H1 (cell line): Measurements from ENCODE around the gene IL21.

Experiments
- BACH1 ChIP-seq: IDR thresholded peaks from 2 replicates; pipeline ENCODE4 v1.6.1; 2012; ENCODE audit warnings: low read length, improper control_type of control experiment
- CEBPB ChIP-seq: IDR thresholded peaks from 2 replicates; pipeline ENCODE4 v1.6.1; 2012; ENCODE audit warnings: low read depth, low read length
- EZH2 ChIP-seq: fragments of 200-600 bp; sonication (generic); IDR thresholded peaks from 2 replicates; pipeline ENCODE4 v1.7.1; 2012; ENCODE audit warnings: low read depth, mild to moderate bottlenecking, moderate library complexity, low read length, inconsistent platforms; ENCODE audit not compliant: severe bottlenecking
- HDAC2 ChIP-seq, 2 experiments: fragments of 300-600 bp in 1 of 2; sonication (generic) in 1 of 2; IDR thresholded peaks; 2 replicates each; pipeline ENCODE4 v1.6.1; 2011 to 2012; ENCODE audit warnings: low read depth in 2 of 2, low read length in 2 of 2, mild to moderate bottlenecking in 2 of 2, moderate library complexity in 2 of 2, borderline replicate concordance in 1 of 2, inconsistent platforms in 1 of 2
- JUND ChIP-seq: IDR thresholded peaks from 2 replicates; pipeline ENCODE4 v1.6.1; 2011; ENCODE audit warnings: mild to moderate bottlenecking, improper control_type of control experiment, low read length
- NRF1 ChIP-seq: IDR thresholded peaks from 2 replicates; pipeline ENCODE4 v1.6.1; 2011; ENCODE audit warnings: mild to moderate bottlenecking, low read depth, low read length, improper control_type of control experiment
- POLR2A ChIP-seq, 2 experiments: IDR thresholded peaks; 1 replicate in 1 of 2; 2 replicates in 1 of 2; pipeline ENCODE4 v1.6.1; 2011; ENCODE audit warnings: low read depth in 2 of 2, low read length in 2 of 2, mild to moderate bottlenecking in 2 of 2; ENCODE audit errors: control extremely low read depth in 1 of 2
- RAD21 ChIP-seq, 2 experiments: IDR thresholded peaks in 1 of 2; conservative IDR thresholded peaks in 1 of 2; 2 replicates each; pipeline ENCODE4 v1.6.1; 2011; ENCODE audit warnings: low read depth in 2 of 2, low read length in 2 of 2, improper control_type of control experiment in 1 of 2, inconsistent platforms in 1 of 2, mild to moderate bottlenecking in 1 of 2, moderate library complexity in 1 of 2
- SIX5 ChIP-seq: IDR thresholded peaks from 2 replicates; pipeline ENCODE4 v1.6.1; 2011; ENCODE audit warnings: mild to moderate bottlenecking, low read depth, low read length
- TAF1 ChIP-seq: IDR thresholded peaks from 2 replicates; pipeline ENCODE4 v1.6.1; 2011; ENCODE audit warnings: mild to moderate bottlenecking, low read depth, low read length
- YY1 ChIP-seq: IDR thresholded peaks from 2 replicates; pipeline ENCODE4 v1.6.1; 2011; ENCODE audit warnings: low read depth, mild to moderate bottlenecking, low read length
- TF ChIP-seq, protein P1 (sequence below), 3 experiments: IDR thresholded peaks; 1 replicate in 2 of 3; 2 replicates in 1 of 3; pipeline versions ENCODE4 v1.5.1 to v1.6.1; 2011; ENCODE audit warnings: low read length in 3 of 3, mild to moderate bottlenecking in 3 of 3, inconsistent platforms in 2 of 3, low read depth in 1 of 3, moderate library complexity in 1 of 3; ENCODE audit not compliant: insufficient read depth in 1 of 3; ENCODE audit errors: control extremely low read depth in 1 of 3

DNA sequence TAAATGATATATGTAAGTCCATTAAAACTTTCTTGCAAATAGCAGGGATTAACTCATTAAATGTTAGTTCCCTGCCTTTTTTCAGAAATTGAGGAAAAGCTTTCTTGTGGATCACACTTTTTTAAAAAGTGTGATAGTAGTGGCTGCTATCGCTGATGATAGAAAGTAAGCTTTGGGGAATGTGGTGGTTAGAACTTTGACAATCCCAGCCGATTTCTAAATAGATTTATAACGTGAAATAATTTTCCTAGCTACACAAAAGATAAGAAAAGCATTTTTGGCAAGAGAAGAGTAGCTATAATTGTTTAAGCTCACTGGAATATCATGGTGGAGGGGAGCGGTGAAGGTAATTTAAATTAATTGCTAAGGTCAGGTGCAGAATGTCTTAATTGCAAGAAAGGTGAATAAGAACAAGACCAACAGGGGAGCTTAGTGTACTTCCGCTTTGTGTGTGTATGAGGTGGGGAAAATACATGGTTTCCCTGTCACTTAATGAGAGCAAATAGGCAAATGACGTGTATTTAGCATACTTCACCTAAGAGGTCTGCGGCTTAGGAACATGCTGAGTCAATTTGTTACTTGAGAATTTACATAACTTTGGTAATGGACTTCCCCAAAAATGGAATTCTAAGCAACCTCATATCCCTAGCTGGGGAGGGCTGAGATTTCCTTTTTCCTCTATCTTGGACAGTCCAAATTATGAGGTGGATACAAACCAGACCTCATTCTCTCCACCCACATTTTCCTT, 11.7 kb upstream of the IL21 start:
- TF ChIP-seq JUND (no peak), HDAC2 (IDR thresholded peaks at IDR 0.05; ENCODE audit: borderline replicate concordance in 1 of 2, low read depth in 2 of 2, low read length in 2 of 2) (no peak), YY1 (no peak), NRF1 (no peak), EZH2 (no peak), RAD21 (IDR thresholded peaks at IDR 0.05 in 1 of 2, conservative IDR thresholded peaks at IDR 0.05 in 1 of 2; ENCODE audit: low read depth in 2 of 2, low read length in 2 of 2) (no peak), POLR2A (IDR thresholded peaks at IDR 0.05; ENCODE audit: control extremely low read depth in 1 of 2, low read depth in 2 of 2, low read length in 2 of 2) (no peak), TAF1 (no peak), CEBPB (no peak), SIX5 (no peak), BACH1 (no peak)
- TF ChIP-seq, protein P1, sequence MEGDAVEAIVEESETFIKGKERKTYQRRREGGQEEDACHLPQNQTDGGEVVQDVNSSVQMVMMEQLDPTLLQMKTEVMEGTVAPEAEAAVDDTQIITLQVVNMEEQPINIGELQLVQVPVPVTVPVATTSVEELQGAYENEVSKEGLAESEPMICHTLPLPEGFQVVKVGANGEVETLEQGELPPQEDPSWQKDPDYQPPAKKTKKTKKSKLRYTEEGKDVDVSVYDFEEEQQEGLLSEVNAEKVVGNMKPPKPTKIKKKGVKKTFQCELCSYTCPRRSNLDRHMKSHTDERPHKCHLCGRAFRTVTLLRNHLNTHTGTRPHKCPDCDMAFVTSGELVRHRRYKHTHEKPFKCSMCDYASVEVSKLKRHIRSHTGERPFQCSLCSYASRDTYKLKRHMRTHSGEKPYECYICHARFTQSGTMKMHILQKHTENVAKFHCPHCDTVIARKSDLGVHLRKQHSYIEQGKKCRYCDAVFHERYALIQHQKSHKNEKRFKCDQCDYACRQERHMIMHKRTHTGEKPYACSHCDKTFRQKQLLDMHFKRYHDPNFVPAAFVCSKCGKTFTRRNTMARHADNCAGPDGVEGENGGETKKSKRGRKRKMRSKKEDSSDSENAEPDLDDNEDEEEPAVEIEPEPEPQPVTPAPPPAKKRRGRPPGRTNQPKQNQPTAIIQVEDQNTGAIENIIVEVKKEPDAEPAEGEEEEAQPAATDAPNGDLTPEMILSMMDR (IDR thresholded peaks at IDR 0.05; ENCODE audit: control extremely low read depth in 1 of 3, insufficient read depth in 1 of 3, low read depth in 1 of 3, low read length in 3 of 3) = no peak
